CD4-positive, alpha-beta T cell treated with Interferon gamma for 1 hour (primary cell): ENCODE measurements around the gene FHIT.
"Not testable (repeated sequence)": the region's sequence is repeated elsewhere in the genome, so short reads cannot be mapped to it uniquely, and the experiment has no call there.

ENCODE experiments used
- DNase-seq: peaks from one replicate; pipeline ENCODE4 v3.0.0-alpha.2; 2020

The FHIT gene

GRCh38 chr3:59832702-59833101, 1418.5 kb downstream of the FHIT start:
- DNase-seq: no peak

DNA sequence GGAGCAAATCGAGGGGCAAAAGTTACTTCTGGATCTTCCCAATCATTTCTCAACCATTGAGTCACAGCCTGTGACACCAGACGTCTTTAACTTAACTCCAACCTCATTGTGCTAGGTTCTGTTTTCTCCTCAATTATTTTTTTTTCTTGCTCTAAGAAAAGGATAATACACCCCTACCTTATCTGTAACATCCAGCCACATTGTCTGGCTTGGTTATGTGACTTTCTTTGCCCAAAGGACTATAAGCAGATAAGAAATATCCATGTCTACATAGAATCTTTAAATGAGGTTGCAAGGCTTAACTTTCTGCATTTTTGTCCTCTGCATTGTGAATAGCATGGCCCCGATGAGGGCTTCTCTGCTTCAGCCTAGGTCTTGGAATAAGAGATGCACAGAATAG, 1419.0 kb downstream of the FHIT start:
- DNase-seq: no peak

GRCh38 chr3:59831394-59831793, 1419.9 kb downstream of the FHIT start:
- no peak for DNase-seq

GRCh38 chr3:59829527-59829926, 1421.7 kb downstream of the FHIT start:
- no peak for DNase-seq

DNA sequence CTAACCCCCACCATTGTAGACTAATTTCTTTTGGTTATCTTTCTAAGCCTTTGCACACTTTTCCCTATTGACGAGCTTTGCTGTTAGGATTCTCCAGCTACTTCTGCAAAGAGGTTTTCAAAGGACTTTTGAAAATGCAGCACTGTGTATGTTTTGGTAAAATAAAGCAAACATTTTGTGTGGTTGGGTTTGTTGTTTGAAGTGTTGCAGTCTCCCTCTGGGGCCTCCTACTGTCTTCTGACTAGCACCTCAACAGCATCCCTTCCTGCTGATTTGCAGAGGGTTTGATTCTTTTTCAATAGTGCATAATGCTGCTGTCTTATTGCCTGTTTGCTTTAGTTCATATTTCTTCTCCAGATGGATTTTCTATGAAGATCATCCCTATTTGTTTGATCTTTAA, 1426.4 kb downstream of the FHIT start:
- no peak for DNase-seq

- DNase-seq: no peak
Measured at GRCh38 chr3:59821274-59821673, 1430.0 kb downstream of the FHIT start.

GRCh38 chr3:59820352-59820934, 1430.8 kb downstream of the FHIT start:
- DNase-seq: no peak

DNA sequence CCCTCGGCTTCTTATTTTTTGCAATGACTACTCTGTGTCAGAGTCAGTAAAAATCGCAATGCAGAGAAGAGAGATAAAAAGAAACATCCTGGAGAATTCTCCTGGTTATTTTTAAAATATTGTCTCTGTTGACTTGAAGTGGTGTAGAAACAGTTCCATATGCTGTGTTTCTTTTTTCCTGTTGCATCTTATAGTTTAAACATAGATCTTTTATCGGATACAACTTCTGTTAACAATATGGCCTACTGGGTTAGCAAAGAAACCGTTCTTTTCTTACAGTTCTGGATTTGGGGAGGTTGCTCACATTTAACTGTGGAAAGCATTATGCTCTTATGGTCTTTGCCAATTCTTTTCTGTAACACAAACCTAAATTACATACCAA, 1432.3 kb downstream of the FHIT start:
- no peak for DNase-seq

- DNase-seq: no peak
Measured at GRCh38 chr3:59818033-59818918, 1433.0 kb downstream of the FHIT start.

- no peak for DNase-seq
Measured at GRCh38 chr3:59817511-59817910, 1433.7 kb downstream of the FHIT start.

DNA sequence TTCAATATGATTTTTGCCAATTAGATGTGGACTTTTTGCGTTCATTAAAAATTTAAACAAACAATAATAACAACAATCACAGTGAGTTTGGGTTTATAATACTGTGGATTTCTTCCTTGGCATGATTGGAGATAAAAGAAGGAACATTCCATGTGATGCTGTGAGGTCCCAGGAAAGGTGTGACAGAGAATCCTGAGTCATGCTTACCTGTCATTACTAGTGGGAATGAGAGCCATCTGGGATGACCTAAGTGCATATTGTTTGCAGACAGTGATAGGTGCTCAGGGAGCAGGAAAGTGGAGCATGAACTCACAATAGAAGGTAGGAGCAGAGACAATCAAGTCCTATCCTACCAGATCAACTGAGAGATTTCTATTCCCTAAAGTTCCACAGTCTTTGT, 1434.9 kb downstream of the FHIT start:
- DNase-seq: no peak

- no peak for DNase-seq
Measured at GRCh38 chr3:59813148-59813538, 1438.1 kb downstream of the FHIT start.

DNA sequence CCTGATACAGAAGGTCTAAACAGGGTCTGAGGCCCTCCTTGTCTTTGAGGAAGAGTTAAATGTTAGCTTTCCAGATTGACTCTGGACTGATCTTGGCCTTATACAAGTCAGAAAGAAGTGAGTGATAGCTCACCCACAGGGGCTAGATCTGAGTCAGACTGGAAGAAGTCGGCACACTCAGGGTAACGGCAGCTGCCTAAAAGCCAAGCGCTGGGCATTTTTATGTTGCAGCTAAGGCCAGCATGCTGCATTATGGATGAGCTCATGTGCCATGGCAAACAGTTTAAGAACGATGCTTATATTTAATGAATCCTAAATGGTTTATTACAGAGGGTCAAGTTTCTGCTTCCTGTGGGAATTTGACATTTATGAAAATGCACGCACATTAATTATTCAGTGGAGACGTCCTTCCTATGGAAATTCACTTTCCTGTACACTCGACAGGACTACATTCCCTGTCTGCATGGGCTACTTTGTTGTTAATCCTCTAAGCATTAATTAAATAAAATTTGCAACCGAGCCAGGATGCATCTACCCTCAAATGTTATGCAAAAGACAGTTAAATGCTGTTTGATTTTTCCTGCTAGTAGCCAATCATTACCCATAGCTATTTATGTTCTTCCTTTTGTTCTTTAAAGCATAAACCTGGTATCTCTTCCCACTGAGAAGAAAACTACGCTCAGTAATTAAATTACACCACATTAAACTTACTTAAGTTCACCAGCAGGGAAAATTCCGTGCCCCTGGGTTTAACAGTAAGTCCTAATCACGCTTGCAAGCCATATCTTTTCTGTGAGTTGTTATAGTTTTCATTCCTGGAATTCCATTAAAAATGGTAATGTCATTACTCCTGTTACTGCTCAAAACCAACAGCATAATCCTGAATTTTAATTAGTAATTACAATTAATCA, 1438.8 kb downstream of the FHIT start:
- no peak for DNase-seq

DNA sequence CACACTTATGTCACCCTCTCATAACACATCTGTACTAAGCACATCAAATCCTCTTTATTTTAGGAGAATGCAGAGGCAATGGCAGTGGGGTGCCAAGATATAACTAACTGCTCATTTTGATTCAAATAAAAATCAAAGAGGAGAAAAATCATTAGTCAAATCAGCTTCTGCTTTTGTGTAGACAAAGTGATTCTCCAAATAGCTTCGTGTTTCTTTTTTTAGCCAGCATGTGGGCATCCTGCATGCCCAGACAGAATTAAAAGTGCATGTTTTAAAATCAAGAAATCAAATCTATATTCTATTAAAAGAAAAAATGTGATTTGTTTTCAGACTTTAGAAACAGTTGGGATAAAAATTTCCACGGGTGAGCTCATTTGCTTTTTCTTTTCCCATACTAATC, 1440.1 kb downstream of the FHIT start:
- no peak for DNase-seq

GRCh38 chr3:59810606-59811005, 1440.6 kb downstream of the FHIT start:
- DNase-seq: no peak

DNA sequence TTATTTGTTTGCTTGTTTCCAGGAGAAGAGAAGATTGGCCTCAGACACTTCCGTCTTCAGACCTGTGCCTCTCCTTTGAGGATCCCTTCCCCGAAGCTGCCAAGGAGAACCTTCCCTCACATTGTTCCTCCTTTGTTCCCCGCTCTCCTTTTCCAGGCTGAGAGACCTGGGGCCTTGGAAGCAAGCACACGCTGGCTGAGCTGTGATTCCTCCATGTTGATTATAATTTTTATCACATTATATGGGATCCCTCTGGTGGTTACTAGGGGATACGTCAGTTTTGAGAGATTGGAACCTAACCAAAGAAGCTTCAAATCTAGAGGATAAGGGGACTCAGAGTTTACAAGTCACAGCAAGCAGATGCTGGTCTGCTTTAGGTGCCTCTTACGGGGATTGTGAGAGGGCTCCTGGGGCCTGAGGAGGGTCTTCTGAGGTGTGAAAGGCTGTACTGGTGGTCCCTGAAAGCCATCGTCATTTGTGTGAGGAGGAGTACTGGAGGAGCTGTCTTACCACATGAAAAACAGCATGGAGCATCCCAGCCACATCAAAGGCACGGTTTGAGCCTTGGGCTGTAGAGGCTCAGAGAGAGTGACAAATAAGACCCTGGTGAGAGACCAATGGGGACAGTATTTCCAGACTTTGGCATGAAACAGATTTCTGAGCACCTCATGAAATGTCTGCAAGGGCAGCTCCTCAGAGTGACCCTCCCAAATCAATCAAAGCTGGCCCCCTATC, 1441.4 kb downstream of the FHIT start:
- no peak for DNase-seq

GRCh38 chr3:59809016-59809415, 1442.2 kb downstream of the FHIT start:
- no peak for DNase-seq

DNA sequence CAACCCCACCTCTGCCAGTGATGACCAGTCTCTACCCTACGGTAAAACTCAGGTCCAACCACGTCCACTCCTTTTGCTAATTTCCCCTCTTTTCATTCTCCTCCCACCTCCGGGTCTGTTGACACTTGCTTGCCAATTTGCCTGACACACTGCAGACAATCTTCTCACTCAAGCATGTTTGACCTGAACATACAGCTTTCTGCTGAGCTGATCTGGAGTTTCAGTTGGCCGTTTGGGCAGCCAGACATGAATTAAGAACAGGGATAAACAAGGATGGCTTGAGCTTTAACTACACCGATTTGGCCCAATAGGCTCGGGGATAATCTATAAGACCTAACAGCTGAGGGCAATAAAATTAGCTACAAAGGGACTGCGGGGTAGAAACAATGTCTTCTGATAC, 1442.8 kb downstream of the FHIT start:
- no peak for DNase-seq

DNA sequence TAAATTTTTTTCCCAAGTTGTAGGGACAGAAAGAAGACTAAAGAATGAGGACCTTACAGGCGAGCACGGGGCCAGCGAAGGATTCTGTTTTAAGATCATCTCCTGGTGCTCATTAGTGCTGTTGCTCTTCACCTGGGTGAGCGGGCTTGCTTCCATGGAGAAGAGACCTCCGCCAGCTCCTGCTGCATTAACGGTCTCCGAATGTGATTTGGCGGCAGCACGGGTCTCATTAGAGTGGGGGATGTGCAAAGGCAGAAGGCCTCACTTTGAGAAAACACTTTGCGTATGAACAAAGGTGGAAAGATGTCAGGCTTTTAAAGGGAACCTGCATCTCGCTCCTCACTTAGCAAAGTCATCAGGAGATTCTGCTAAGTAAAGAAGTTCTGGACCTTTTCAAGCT, 1448.0 kb downstream of the FHIT start:
- no peak for DNase-seq

- DNase-seq: not testable (repeated sequence)
Measured at GRCh38 chr3:59802453-59802852, 1448.8 kb downstream of the FHIT start.

DNA sequence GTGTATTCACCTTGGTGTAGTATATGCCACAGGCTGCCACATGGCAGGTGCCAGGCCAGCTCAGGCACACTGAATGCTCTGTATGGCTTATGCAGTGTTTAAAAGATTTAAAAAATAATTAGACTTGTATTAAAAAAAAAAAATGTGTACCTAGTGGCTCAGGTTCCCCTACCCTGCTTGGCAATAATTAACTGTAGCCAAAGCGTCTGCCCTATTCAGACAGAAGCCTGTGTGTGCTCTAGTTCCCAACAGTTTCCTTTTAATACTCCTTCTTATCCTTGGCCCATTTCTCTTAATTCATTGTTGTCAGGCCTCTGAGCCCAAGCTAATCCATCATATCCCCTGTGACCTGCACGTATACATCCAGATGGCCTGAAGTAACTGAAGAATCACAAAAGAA, 1449.2 kb downstream of the FHIT start:
- no peak for DNase-seq

DNA sequence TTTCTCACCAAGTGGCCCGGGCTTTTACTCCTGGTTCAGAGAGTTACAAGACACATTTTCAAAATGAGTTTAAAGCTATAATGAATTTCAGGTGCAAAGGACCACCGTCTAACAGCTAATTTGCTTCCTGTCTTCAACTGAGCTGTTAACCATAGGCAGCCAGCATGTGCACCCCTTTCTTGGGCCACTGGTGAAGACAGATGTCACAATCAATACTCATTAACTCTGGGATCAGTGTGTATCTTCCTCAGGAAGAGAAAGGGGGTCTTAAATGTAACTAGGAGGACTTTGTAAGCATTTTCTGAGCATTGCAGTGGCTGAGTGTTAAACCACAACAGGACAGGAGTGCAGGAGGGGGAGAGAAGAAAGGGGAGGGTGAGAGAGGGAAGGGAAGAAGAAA, 1450.8 kb downstream of the FHIT start:
- DNase-seq: no peak
